Memory B cell (primary cell): ENCODE measurements around the gene IMP4.
"Not testable (repeated sequence)": the region's sequence is repeated elsewhere in the genome, so short reads cannot be mapped to it uniquely, and the experiment has no call there.

ENCODE experiments used
- ATAC-seq: fragments of 150-1000 bp; cut with Tn5 transposase; 2 replicates; pipeline ENCODE4 v1.10.0; 2021; ENCODE audit warnings: low read depth, mild to moderate bottlenecking, moderate library complexity
- DNase-seq, 2 donors: peaks; one replicate each; pipeline ENCODE4 v3.0.0; 2022; ENCODE audit warnings: low spot score in 2 of 2
- H3K27ac Mint-ChIP-seq: one replicate; pipeline ENCODE4 v1.8.0; 2022; ENCODE audit warnings: mild to moderate bottlenecking, moderate library complexity, mixed read lengths
- H3K27me3 Mint-ChIP-seq: one replicate; pipeline ENCODE4 v1.8.0; 2022; ENCODE audit warnings: mixed read lengths
- H3K36me3 Mint-ChIP-seq: one replicate; pipeline ENCODE4 v1.8.0; 2022; ENCODE audit warnings: mild to moderate bottlenecking, mixed read lengths
- H3K4me1 Mint-ChIP-seq: one replicate; pipeline ENCODE4 v1.8.0; 2022; ENCODE audit warnings: mixed read lengths
- H3K4me3 Mint-ChIP-seq: one replicate; pipeline ENCODE4 v1.8.0; 2022; ENCODE audit warnings: mild to moderate bottlenecking, moderate library complexity, mixed read lengths
- H3K9me3 Mint-ChIP-seq: one replicate; pipeline ENCODE4 v1.8.0; 2022; ENCODE audit warnings: mixed read lengths

The IMP4 gene

GRCh38 chr2:130327703-130328527 is 14.8 kb upstream of the IMP4 start:
- H3K4me3 Mint-ChIP-seq, result no peak overlapping the region
- H3K27me3 Mint-ChIP-seq, result peaks cover 11% of the 10 kb centered on the region
- no peaks in the 10 kb centered on the region for H3K36me3 Mint-ChIP-seq
- no peaks in the 10 kb centered on the region for H3K4me1 Mint-ChIP-seq
- no peak for DNase-seq
- H3K27ac Mint-ChIP-seq, result no peak overlapping the region
- no peak for ATAC-seq
- no peaks in the 10 kb centered on the region for H3K9me3 Mint-ChIP-seq

DNA sequence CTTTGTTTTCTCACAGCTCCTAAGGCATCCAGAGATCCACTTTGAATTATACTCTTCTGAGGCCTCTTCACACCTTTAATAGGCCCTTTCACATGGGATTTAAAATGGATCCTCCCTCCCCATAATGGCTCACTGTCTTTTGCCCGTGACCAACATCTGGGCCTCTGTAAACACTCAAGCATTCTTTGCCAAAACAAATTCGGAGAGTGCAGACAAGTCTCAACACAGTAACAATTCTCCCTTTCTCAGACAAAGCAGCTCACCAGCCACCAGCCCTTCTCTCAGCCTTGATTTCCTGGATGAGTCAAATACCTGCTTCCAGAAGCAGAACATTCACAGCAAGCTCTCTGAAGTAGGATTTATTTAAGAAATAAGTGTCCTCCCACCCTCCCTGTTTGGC is 14.0 kb upstream of the IMP4 start:
- no peak overlapping the region for H3K4me3 Mint-ChIP-seq
- no peaks in the 10 kb centered on the region for H3K9me3 Mint-ChIP-seq
- H3K27ac Mint-ChIP-seq, result no peak overlapping the region
- ATAC-seq (no peak), DNase-seq (no peak)
- H3K36me3 Mint-ChIP-seq, result no peaks in the 10 kb centered on the region
- no peaks in the 10 kb centered on the region for H3K4me1 Mint-ChIP-seq
- H3K27me3 Mint-ChIP-seq, result peaks cover 11% of the 10 kb centered on the region

- Mint-ChIP-seq H3K36me3 (no peaks in the 10 kb centered on the region), H3K4me3 (peak overlapping the region; percentile 12), H3K9me3 (no peaks in the 10 kb centered on the region), H3K4me1 (no peaks in the 10 kb centered on the region), H3K27me3 (peaks cover 5% of the 10 kb centered on the region), H3K27ac (no peak overlapping the region)
- ATAC-seq (peak; percentile 91), DNase-seq (peak; percentile 69 to 76)
Measured at GRCh38 chr2:130332271-130333073, 10.2 kb upstream of the IMP4 start.

- not testable (repeated sequence) for H3K27me3 Mint-ChIP-seq, ATAC-seq, H3K9me3 Mint-ChIP-seq, H3K4me3 Mint-ChIP-seq, H3K27ac Mint-ChIP-seq, H3K36me3 Mint-ChIP-seq, DNase-seq, H3K4me1 Mint-ChIP-seq
Measured at GRCh38 chr2:130333253-130333652, 9.4 kb upstream of the IMP4 start.

- H3K4me3 Mint-ChIP-seq, result no peak overlapping the region
- H3K27ac Mint-ChIP-seq, result no peak overlapping the region
- ATAC-seq (no peak), DNase-seq (no peak)
- peaks cover 3% of the 10 kb centered on the region for H3K27me3 Mint-ChIP-seq
- no peaks in the 10 kb centered on the region for H3K36me3 Mint-ChIP-seq
- H3K9me3 Mint-ChIP-seq, result no peaks in the 10 kb centered on the region
- H3K4me1 Mint-ChIP-seq, result no peaks in the 10 kb centered on the region
Measured at GRCh38 chr2:130334026-130334425, 8.7 kb upstream of the IMP4 start.

DNA sequence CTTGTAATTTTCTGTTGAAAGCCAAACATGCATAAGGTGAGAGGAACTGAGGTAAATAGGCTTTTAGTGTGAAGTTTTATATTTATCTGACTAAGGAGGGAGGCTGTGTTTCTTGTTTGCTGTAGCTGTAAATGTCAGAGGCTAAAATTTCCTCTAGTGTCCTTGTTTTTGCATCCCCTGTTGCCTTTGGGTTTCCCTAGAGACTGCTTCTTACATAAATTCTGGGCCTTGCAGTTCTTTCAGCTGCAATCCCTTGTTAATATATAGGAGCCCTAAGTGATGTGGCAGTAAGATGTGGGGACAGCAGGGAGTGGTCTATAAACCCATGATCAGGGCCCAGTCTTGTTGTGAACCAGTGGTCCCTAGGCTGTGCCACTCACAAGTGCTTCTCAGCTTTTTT is 7.5 kb upstream of the IMP4 start:
- no peak overlapping the region for H3K4me3 Mint-ChIP-seq
- peaks cover 3% of the 10 kb centered on the region for H3K27me3 Mint-ChIP-seq
- no peak overlapping the region for H3K27ac Mint-ChIP-seq
- no peaks in the 10 kb centered on the region for H3K9me3 Mint-ChIP-seq
- no peak for DNase-seq
- ATAC-seq, result no peak
- H3K36me3 Mint-ChIP-seq, result peaks cover 10% of the 10 kb centered on the region
- peaks cover 2% of the 10 kb centered on the region for H3K4me1 Mint-ChIP-seq

- no peaks in the 10 kb centered on the region for H3K9me3 Mint-ChIP-seq
- DNase-seq (no peak), ATAC-seq (no peak)
- peaks cover 9% of the 10 kb centered on the region for H3K4me1 Mint-ChIP-seq
- H3K27me3 Mint-ChIP-seq, result peaks cover 2% of the 10 kb centered on the region
- H3K4me3 Mint-ChIP-seq, result no peak overlapping the region
- H3K27ac Mint-ChIP-seq, result no peak overlapping the region
- H3K36me3 Mint-ChIP-seq, result peaks cover 14% of the 10 kb centered on the region
Measured at GRCh38 chr2:130336150-130336876, 6.4 kb upstream of the IMP4 start.

GRCh38 chr2:130336877-130337734 is 5.6 kb upstream of the IMP4 start:
- ATAC-seq, result no peak
- DNase-seq, result no peak
- Mint-ChIP-seq H3K27me3 (no peaks in the 10 kb centered on the region), H3K27ac (peak overlapping the region; percentile 24), H3K36me3 (peaks cover 14% of the 10 kb centered on the region), H3K4me3 (no peak overlapping the region), H3K4me1 (peaks cover 13% of the 10 kb centered on the region), H3K9me3 (no peaks in the 10 kb centered on the region)

- H3K4me3 Mint-ChIP-seq, result no peak overlapping the region
- peaks cover 16% of the 10 kb centered on the region for H3K4me1 Mint-ChIP-seq
- ATAC-seq (no peak), DNase-seq (no peak)
- no peaks in the 10 kb centered on the region for H3K9me3 Mint-ChIP-seq
- no peak overlapping the region for H3K27ac Mint-ChIP-seq
- peaks cover 15% of the 10 kb centered on the region for H3K36me3 Mint-ChIP-seq
- no peaks in the 10 kb centered on the region for H3K27me3 Mint-ChIP-seq
Measured at GRCh38 chr2:130337735-130338325, 4.9 kb upstream of the IMP4 start.

DNA sequence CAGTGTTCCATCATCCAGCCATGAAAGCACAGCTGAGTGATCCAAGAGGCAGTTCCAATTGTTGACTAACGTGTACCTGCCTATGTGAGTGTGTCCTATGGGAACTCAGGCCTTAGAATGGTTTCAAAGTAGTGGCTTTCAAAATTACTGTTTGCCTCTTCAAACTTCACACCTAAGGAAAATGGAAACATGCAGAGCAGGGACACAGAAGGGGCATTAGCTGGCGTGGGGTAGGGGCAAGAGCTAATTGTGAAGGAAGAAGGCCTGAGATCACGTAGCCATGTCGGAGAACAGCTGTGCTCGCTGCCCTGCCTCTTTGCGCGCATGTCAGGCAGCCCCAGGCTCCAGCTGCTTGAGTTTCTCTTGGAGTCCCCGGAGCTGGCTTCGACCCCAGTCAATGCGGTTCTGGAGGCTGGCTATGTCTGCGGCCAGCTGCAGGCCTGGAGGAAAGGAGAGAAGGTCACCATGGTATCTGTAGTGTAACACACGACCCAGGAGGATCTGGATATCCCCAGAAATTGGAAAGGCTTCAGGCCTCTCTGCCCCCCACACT is 3.8 kb upstream of the IMP4 start:
- DNase-seq (no peak), ATAC-seq (no peak)
- no peaks in the 10 kb centered on the region for H3K27me3 Mint-ChIP-seq
- H3K9me3 Mint-ChIP-seq, result no peaks in the 10 kb centered on the region
- no peak overlapping the region for H3K27ac Mint-ChIP-seq
- H3K4me1 Mint-ChIP-seq, result peaks cover 16% of the 10 kb centered on the region
- peaks cover 15% of the 10 kb centered on the region for H3K36me3 Mint-ChIP-seq
- H3K4me3 Mint-ChIP-seq, result no peak overlapping the region

GRCh38 chr2:130339885-130340745 is 2.6 kb upstream of the IMP4 start:
- H3K27me3 Mint-ChIP-seq, result no peaks in the 10 kb centered on the region
- ATAC-seq, result no peak
- no peaks in the 10 kb centered on the region for H3K9me3 Mint-ChIP-seq
- DNase-seq, result no peak
- H3K4me3 Mint-ChIP-seq, result no peak overlapping the region
- H3K36me3 Mint-ChIP-seq, result peaks cover 20% of the 10 kb centered on the region
- H3K4me1 Mint-ChIP-seq, result peaks cover 16% of the 10 kb centered on the region
- H3K27ac Mint-ChIP-seq, result peak overlapping the region; percentile 6

DNA sequence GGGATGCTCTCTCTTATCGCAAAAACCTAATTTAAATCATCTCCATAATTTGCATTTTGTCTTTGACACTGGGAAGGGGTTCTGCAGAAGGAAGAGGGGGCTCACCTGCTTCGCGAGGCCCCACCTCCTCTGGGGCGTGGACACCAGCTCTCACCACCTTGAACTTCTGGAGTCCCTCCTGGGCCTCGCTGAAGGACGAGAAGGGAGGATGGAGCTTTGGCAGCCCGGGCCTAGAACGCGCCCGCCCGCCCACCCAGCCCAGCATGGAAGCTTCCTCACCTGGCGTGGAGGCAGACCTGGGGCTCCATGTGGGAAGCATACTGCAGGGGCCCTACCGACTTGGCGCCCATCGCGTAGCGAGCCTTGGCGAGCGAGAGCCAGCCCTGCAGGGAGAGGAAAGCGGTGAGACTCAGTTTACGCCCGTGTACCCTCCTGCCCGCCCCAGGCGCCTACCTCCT is 1.1 kb upstream of the IMP4 start:
- Mint-ChIP-seq H3K4me1 (peaks cover 23% of the 10 kb centered on the region), H3K9me3 (no peaks in the 10 kb centered on the region), H3K4me3 (peak overlapping the region; percentile 100), H3K27me3 (no peaks in the 10 kb centered on the region), H3K36me3 (peaks cover 28% of the 10 kb centered on the region), H3K27ac (peak overlapping the region; percentile 99)
- ATAC-seq, result no peak
- DNase-seq, result no peak
